Stomach smooth muscle (tissue), 2 donors: ENCODE results near the gene PARP4.
"Not testable (repeated sequence)": the region's sequence is repeated elsewhere in the genome, so short reads cannot be mapped to it uniquely, and the experiment has no call there.

Experiments used
- H3K27ac ChIP-seq: one replicate; pipeline ENCODE4 v1.7.0; 2013; ENCODE audit warnings: mild to moderate bottlenecking, low read length, inconsistent platforms
- H3K27me3 ChIP-seq, 2 donors: one replicate each; pipeline ENCODE4 v1.7.0; 2013; ENCODE audit warnings: low read length in 2 of 2; ENCODE audit not compliant: insufficient read depth in 2 of 2, control insufficient read depth in 1 of 2
- H3K36me3 ChIP-seq, 2 donors: one replicate each; pipeline ENCODE4 v1.7.0; 2013; ENCODE audit warnings: low read length in 2 of 2; ENCODE audit not compliant: control insufficient read depth in 2 of 2, insufficient read depth in 2 of 2
- H3K4me1 ChIP-seq: one replicate; pipeline ENCODE4 v1.7.0; 2013; ENCODE audit warnings: low read length; ENCODE audit not compliant: control insufficient read depth, insufficient read depth
- H3K4me3 ChIP-seq, 2 donors: one replicate each; pipeline ENCODE4 v1.7.0; 2013; ENCODE audit warnings: low read length in 2 of 2
- H3K9ac ChIP-seq, 2 donors: one replicate each; pipeline ENCODE4 v1.7.0; 2013; ENCODE audit warnings: low read length in 2 of 2, mild to moderate bottlenecking in 1 of 2
- H3K9me3 ChIP-seq, 2 donors: one replicate each; pipeline ENCODE4 v1.7.0; 2013; ENCODE audit warnings: low read length in 2 of 2; ENCODE audit not compliant: control insufficient read depth in 2 of 2
- donor health status: healthy.
- donor health status: Pancreatic carcinoma.

Gene PARP4

GRCh38 chr13:24505256-24505655 is 7.3 kb downstream of the PARP4 start:
- Histone ChIP-seq H3K27ac (no peak overlapping the region), H3K36me3 (peaks cover 0 to 5% of the 10 kb centered on the region in 2 donors), H3K4me3 (no peak overlapping the region), H3K27me3 (no peaks in the 10 kb centered on the region), H3K4me1 (peaks cover 8% of the 10 kb centered on the region), H3K9me3 (no peaks in the 10 kb centered on the region), H3K9ac (no peak overlapping the region)

GRCh38 chr13:24503379-24503696 is 9.2 kb downstream of the PARP4 start:
- peaks cover 8% of the 10 kb centered on the region for H3K4me1 ChIP-seq
- no peak overlapping the region for H3K27ac ChIP-seq
- H3K9ac ChIP-seq = no peak overlapping the region
- H3K4me3 ChIP-seq = no peak overlapping the region
- H3K9me3 ChIP-seq = no peaks in the 10 kb centered on the region
- H3K27me3 ChIP-seq = no peaks in the 10 kb centered on the region
- peaks cover 0 to 8% of the 10 kb centered on the region in 2 donors for H3K36me3 ChIP-seq

GRCh38 chr13:24502533-24503378 is 9.8 kb downstream of the PARP4 start:
- no peak overlapping the region for H3K27ac ChIP-seq
- H3K9ac ChIP-seq = no peak overlapping the region
- H3K4me1 ChIP-seq = peaks cover 8% of the 10 kb centered on the region
- H3K9me3 ChIP-seq = no peaks in the 10 kb centered on the region
- no peak overlapping the region for H3K4me3 ChIP-seq
- H3K27me3 ChIP-seq = no peaks in the 10 kb centered on the region
- H3K36me3 ChIP-seq = peaks cover 3 to 11% of the 10 kb centered on the region in 2 donors

GRCh38 chr13:24500977-24501376 is 11.6 kb downstream of the PARP4 start:
- H3K36me3 ChIP-seq = peaks cover 11 to 23% of the 10 kb centered on the region in 2 donors

GRCh38 chr13:24497742-24498141 is 14.8 kb downstream of the PARP4 start:
- no peaks in the 10 kb centered on the region for H3K27me3 ChIP-seq
- H3K4me1 ChIP-seq = peaks cover 2% of the 10 kb centered on the region
- no peak overlapping the region for H3K9ac ChIP-seq
- H3K27ac ChIP-seq = no peak overlapping the region
- no peak overlapping the region for H3K4me3 ChIP-seq
- peaks cover 31 to 41% of the 10 kb centered on the region in 2 donors for H3K36me3 ChIP-seq
- H3K9me3 ChIP-seq = no peaks in the 10 kb centered on the region

More at GRCh38 chr13:24500977-24501376, 11.6 kb downstream of the PARP4 start:
- Histone ChIP-seq H3K4me3 (no peak overlapping the region), H3K9me3 (no peaks in the 10 kb centered on the region), H3K27me3 (no peaks in the 10 kb centered on the region), H3K9ac (no peak overlapping the region), H3K27ac (no peak overlapping the region), H3K4me1 (peaks cover 8% of the 10 kb centered on the region)

GRCh38 chr13:24496295-24496694 is 16.3 kb downstream of the PARP4 start:
- H3K27ac ChIP-seq, H3K9me3 ChIP-seq, H3K9ac ChIP-seq, H3K27me3 ChIP-seq, H3K4me1 ChIP-seq, H3K4me3 ChIP-seq: not testable (repeated sequence)
- peaks cover 41 to 53% of the 10 kb centered on the region in 2 donors for H3K36me3 ChIP-seq

GRCh38 chr13:24495151-24495729 is 17.3 kb downstream of the PARP4 start:
- H3K4me1 ChIP-seq = no peaks in the 10 kb centered on the region
- no peak overlapping the region for H3K27ac ChIP-seq
- H3K27me3 ChIP-seq = no peaks in the 10 kb centered on the region
- H3K9me3 ChIP-seq = no peaks in the 10 kb centered on the region
- no peak overlapping the region for H3K4me3 ChIP-seq
- no peak overlapping the region for H3K9ac ChIP-seq
- H3K36me3 ChIP-seq = peaks cover 45 to 55% of the 10 kb centered on the region in 2 donors

GRCh38 chr13:24493356-24493755 is 19.2 kb downstream of the PARP4 start:
- no peaks in the 10 kb centered on the region for H3K4me1 ChIP-seq
- H3K27ac ChIP-seq = no peak overlapping the region
- no peaks in the 10 kb centered on the region for H3K9me3 ChIP-seq
- H3K4me3 ChIP-seq = no peak overlapping the region
- H3K9ac ChIP-seq = no peak overlapping the region
- peaks cover 56 to 60% of the 10 kb centered on the region in 2 donors for H3K36me3 ChIP-seq
- no peaks in the 10 kb centered on the region for H3K27me3 ChIP-seq

- Histone ChIP-seq H3K9me3 (no peaks in the 10 kb centered on the region), H3K9ac (no peak overlapping the region), H3K4me3 (no peak overlapping the region), H3K4me1 (no peaks in the 10 kb centered on the region), H3K27ac (no peak overlapping the region), H3K27me3 (no peaks in the 10 kb centered on the region), H3K36me3 (peaks cover 45 to 50% of the 10 kb centered on the region in 2 donors)
Observed at GRCh38 chr13:24491845-24492244, 20.7 kb downstream of the PARP4 start.

- Histone ChIP-seq H3K36me3 (peaks cover 38 to 41% of the 10 kb centered on the region in 2 donors), H3K4me1 (no peaks in the 10 kb centered on the region), H3K9me3 (no peaks in the 10 kb centered on the region), H3K27ac (no peak overlapping the region), H3K4me3 (no peak overlapping the region), H3K9ac (no peak overlapping the region), H3K27me3 (no peaks in the 10 kb centered on the region)
Observed at GRCh38 chr13:24489721-24490120, 22.9 kb downstream of the PARP4 start.

- not testable (repeated sequence) for H3K27me3 ChIP-seq, H3K4me3 ChIP-seq, H3K27ac ChIP-seq, H3K9ac ChIP-seq, H3K9me3 ChIP-seq, H3K4me1 ChIP-seq
- peaks cover 37 to 41% of the 10 kb centered on the region in 2 donors for H3K36me3 ChIP-seq
Observed at GRCh38 chr13:24488092-24488491, 24.5 kb downstream of the PARP4 start.
